Hepatocyte (in vitro differentiated cells): ENCODE data around the gene GNL2.

ENCODE experiments used
- EZH2 ChIP-seq: fragments of 200-600 bp; sonication (generic); IDR thresholded peaks from 2 replicates; pipeline ENCODE4 v1.6.1; 2016; ENCODE audit warnings: antibody characterized with exemption, mild to moderate bottlenecking, borderline replicate concordance
- EZH2phosphoT487 ChIP-seq: fragments of 200-600 bp; sonication (generic); IDR thresholded peaks from one replicate; pipeline ENCODE4 v1.6.1; 2018; ENCODE audit warnings: antibody characterized with exemption, mild to moderate bottlenecking, low read depth, moderate library complexity; ENCODE audit not compliant: unreplicated experiment, severe bottlenecking
- TF ChIP-seq, protein P1 (sequence below): fragments of 200-600 bp; sonication (generic); IDR thresholded peaks from 2 replicates; pipeline ENCODE4 v1.5.1; 2016; ENCODE audit warnings: antibody characterized with exemption, mild to moderate bottlenecking; ENCODE audit not compliant: poor library complexity

DNA sequence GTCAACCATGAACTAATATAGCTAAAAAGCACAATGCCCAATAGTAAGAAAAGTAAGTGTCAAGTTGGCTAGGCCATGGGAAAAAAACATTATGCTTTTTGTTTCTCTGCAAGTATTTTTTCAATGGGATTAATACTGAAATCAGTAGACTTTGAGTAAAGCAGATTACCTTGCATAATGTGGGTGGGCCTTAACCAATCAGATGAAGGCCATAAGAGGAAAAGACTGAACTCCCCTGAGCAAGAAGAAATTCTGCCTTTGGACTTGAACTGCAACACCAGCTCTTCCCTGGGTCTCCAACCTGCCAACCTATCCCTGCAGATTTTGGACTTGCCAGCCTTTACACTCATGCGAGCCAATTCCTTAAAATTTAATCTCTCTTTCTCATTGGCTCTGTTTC is 45.3 kb upstream of the GNL2 start:
- TF ChIP-seq, protein P1, sequence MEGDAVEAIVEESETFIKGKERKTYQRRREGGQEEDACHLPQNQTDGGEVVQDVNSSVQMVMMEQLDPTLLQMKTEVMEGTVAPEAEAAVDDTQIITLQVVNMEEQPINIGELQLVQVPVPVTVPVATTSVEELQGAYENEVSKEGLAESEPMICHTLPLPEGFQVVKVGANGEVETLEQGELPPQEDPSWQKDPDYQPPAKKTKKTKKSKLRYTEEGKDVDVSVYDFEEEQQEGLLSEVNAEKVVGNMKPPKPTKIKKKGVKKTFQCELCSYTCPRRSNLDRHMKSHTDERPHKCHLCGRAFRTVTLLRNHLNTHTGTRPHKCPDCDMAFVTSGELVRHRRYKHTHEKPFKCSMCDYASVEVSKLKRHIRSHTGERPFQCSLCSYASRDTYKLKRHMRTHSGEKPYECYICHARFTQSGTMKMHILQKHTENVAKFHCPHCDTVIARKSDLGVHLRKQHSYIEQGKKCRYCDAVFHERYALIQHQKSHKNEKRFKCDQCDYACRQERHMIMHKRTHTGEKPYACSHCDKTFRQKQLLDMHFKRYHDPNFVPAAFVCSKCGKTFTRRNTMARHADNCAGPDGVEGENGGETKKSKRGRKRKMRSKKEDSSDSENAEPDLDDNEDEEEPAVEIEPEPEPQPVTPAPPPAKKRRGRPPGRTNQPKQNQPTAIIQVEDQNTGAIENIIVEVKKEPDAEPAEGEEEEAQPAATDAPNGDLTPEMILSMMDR, result no peak
- TF ChIP-seq EZH2phosphoT487 (no peak), EZH2 (no peak)
